Measurements from ENCODE around the gene SMARCC1. TPM values are rescaled to one million over a fixed set of nuclear protein-coding genes. Genes with fewer than 3 reads are reported as not detected.
"Not testable (repeated sequence)": the region's sequence is repeated elsewhere in the genome, so short reads cannot be mapped to it uniquely, and the experiment has no call there.

The SMARCC1 gene
- total RNA-seq, 4 donors from 2014 or later, result 28.2 to 51.7 (median 31.2) TPM

- Histone ChIP-seq H3K27me3 (no peaks in the 10 kb centered on the region), H3K27ac (no peak overlapping the region), H3K4me1 (peaks cover 0 to 17% (median 0%) of the 10 kb centered on the region in 3 donors), H3K9me3 (no peaks in the 10 kb centered on the region), H3K4me3 (no peak overlapping the region), H3K36me3 (peaks cover 0 to 62% (median 0%) of the 10 kb centered on the region in 3 donors)
- TF ChIP-seq CTCF (IDR thresholded peaks at IDR 0.05) (no peak), POLR2A (IDR thresholded peaks at IDR 0.05) (no peak)
- WGBS, 2 donors, result 29 to 34% methylated on average over 4 of the region's 4 CpGs
- intact Hi-C loops (cut with DNase I), result no loop called here
- no peak for DNase-seq
Measured at GRCh38 chr3:47762233-47762632, 19.5 kb downstream of the SMARCC1 start.

DNA sequence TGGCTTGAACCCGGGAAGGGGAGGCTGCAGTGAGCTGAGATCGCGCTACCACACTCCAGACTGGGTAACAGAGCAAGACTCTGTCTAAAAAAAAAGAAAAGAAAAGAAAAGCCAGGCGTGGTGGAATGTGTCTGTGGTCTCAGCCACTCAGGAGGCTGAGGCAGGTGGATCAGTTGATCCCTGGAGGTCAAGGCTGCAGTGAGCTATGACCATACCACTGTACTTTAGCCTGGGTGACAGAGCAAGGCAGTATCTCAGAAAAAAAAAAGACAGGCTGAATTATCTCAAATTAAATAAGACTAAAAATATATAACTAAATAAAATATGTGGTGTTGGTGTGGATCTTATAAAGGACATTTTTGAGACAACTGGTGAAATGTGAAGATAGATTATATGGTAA lies 20.6 kb downstream of the SMARCC1 start:
- TF ChIP-seq POLR2A (IDR thresholded peaks at IDR 0.05), result no peak
- TF ChIP-seq CTCF (IDR thresholded peaks at IDR 0.05), result no peak
- Histone ChIP-seq H3K27me3 (no peaks in the 10 kb centered on the region), H3K36me3 (peaks cover 0 to 65% (median 0%) of the 10 kb centered on the region in 3 donors), H3K9me3 (no peaks in the 10 kb centered on the region), H3K27ac (no peak overlapping the region), H3K4me1 (peaks cover 0 to 19% (median 0%) of the 10 kb centered on the region in 3 donors), H3K4me3 (no peak overlapping the region)
- no peak for DNase-seq
- intact Hi-C loops (cut with DNase I), result no loop called here
- WGBS, 2 donors, result 95% methylated on average over 4 of the region's 4 CpGs

DNA sequence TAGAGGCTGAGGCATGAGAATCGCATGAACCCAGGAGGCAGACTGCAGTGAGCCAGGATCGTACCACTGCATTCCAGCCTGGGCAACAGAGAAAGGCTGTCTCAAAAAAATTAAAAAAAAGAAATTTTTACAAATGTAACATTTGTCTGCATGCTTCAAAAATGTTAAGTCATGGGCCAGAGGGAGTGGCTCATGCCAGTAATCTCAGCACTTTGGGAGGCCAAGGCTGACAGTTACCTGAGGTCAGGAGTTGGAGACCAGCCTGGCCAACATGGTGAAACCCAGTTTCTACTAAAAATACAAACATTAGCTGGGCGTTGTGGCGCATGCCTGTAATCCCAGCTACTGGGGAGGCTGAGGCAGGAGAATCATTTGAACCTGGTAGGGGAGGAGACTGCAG lies 21.5 kb downstream of the SMARCC1 start:
- Histone ChIP-seq H3K4me1 (peaks cover 0 to 19% (median 0%) of the 10 kb centered on the region in 3 donors), H3K36me3 (peaks cover 0 to 57% (median 0%) of the 10 kb centered on the region in 3 donors)
- DNase-seq; H3K4me3 ChIP-seq; H3K9me3 ChIP-seq; intact Hi-C loops (cut with DNase I); H3K27ac ChIP-seq; H3K27me3 ChIP-seq: not testable (repeated sequence)
- WGBS, 2 donors, result 90 to 97% methylated on average over 4 of the region's 4 CpGs

DNA sequence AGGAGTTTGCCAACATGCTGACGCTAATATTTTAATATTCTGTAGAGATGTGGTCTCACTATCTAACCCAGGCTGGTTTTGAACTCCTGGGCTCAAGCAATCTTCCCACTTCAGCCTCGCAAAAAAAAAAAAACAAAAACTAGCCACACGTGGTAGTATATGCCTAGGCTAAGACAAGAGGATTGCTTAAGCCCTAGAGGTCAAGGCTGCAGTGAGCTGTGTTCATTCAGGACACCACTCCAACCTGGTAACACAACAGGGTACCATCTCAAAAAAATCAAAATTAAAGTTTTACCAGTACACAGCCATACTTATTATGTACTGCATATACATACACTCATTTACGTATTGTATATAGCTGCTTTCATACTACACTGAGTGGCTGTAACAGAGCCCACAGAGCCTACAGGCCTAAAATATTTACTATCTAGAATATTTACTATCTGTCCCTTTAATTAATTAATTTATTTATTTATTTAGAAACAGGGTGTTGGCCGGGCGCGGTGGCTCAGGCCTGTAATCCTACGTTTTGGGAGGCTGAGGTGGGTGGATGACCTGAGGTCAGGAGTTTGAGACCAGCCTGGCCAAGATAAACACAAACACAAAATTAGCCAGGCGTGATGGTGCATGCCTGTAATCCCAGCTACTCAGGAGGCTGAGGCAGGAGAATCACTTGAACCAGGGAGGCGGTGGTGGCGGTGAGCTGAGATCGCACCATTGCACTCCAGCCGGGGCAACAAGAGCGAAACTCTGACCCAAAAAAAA lies 23.2 kb downstream of the SMARCC1 start:
- no peak overlapping the region for H3K4me3 ChIP-seq
- TF ChIP-seq POLR2A (IDR thresholded peaks at IDR 0.05) (no peak), CTCF (IDR thresholded peaks at IDR 0.05) (no peak)
- peaks cover 0 to 46% (median 0%) of the 10 kb centered on the region in 3 donors for H3K36me3 ChIP-seq
- H3K4me1 ChIP-seq, result peaks cover 0 to 26% (median 3%) of the 10 kb centered on the region in 3 donors
- 82 to 83% methylated on average over 13 to 14 of the region's 14 CpGs for WGBS, 2 donors
- intact Hi-C loops (cut with DNase I), result no loop called here
- peak overlapping the region in 1 of 4 donors; percentile 46 for H3K27ac ChIP-seq
- H3K9me3 ChIP-seq, result no peaks in the 10 kb centered on the region
- H3K27me3 ChIP-seq, result no peaks in the 10 kb centered on the region
- no peak for DNase-seq

DNA sequence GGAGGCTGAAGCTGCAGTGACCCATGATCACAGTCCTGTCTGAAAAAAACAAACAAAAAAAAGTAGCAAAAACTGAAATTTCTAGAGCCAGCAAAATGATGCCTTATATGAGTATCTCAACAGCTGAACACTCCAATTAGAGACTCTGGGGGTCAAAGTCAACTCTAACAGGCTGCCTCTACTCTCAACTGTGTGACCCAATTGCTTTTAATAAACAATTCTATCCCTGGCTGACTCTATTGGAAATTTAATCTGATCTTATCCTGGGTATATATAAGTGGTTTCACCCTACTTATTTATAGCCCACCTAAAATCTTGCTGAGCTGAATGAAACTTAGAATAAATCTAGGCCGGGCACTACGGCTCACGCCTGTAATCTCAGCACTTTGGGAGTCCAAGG lies 29.0 kb downstream of the SMARCC1 start:
- 93 to 100% methylated on average over 2 to 3 of the region's 3 CpGs for WGBS, 2 donors
- no peak overlapping the region for H3K27ac ChIP-seq
- TF ChIP-seq CTCF (IDR thresholded peaks at IDR 0.05) (no peak), POLR2A (IDR thresholded peaks at IDR 0.05) (no peak)
- no peak for DNase-seq
- H3K27me3 ChIP-seq, result no peaks in the 10 kb centered on the region
- H3K4me3 ChIP-seq, result no peak overlapping the region
- peaks cover 0 to 14% (median 3%) of the 10 kb centered on the region in 3 donors for H3K4me1 ChIP-seq
- peaks cover 0 to 30% (median 0%) of the 10 kb centered on the region in 3 donors for H3K36me3 ChIP-seq
- intact Hi-C loops (cut with DNase I), result no loop called here
- no peaks in the 10 kb centered on the region for H3K9me3 ChIP-seq

- H3K27ac ChIP-seq; H3K4me1 ChIP-seq; DNase-seq; H3K4me3 ChIP-seq; intact Hi-C loops (cut with DNase I); H3K27me3 ChIP-seq; H3K9me3 ChIP-seq: not testable (repeated sequence)
- WGBS, 2 donors, result 90 to 93% methylated on average over 8 to 11 of the region's 12 CpGs
- peaks cover 0 to 26% (median 0%) of the 10 kb centered on the region in 3 donors for H3K36me3 ChIP-seq
Measured at GRCh38 chr3:47750811-47751354, 30.8 kb downstream of the SMARCC1 start.

Data from esophagus squamous epithelium (tissue), 5 donors.